HUES6 (cell line): ENCODE measurements around the gene PDCD1LG2.
"Not testable (repeated sequence)": the region's sequence is repeated elsewhere in the genome, so short reads cannot be mapped to it uniquely, and the experiment has no call there.

Experiments used
- H3K27ac ChIP-seq: 2 replicates; pipeline ENCODE4 v1.7.0; 2013; ENCODE audit warnings: low read depth, mild to moderate bottlenecking, low read length, inconsistent platforms
- H3K27me3 ChIP-seq: 2 replicates; pipeline ENCODE4 v1.6.1; 2013; ENCODE audit warnings: low read length; ENCODE audit not compliant: control insufficient read depth, insufficient read depth
- H3K36me3 ChIP-seq: 2 replicates; pipeline ENCODE4 v1.6.1; 2013; ENCODE audit warnings: low read length; ENCODE audit not compliant: control insufficient read depth, insufficient read depth
- H3K4me1 ChIP-seq: 2 replicates; pipeline ENCODE4 v1.6.1; 2013; ENCODE audit warnings: low read length; ENCODE audit not compliant: control insufficient read depth, insufficient read depth
- H3K4me3 ChIP-seq: 2 replicates; pipeline ENCODE4 v1.5.1; 2013; ENCODE audit warnings: low read depth, low read length
- H3K9ac ChIP-seq: one replicate; pipeline ENCODE4 v1.6.1; 2013; ENCODE audit warnings: mild to moderate bottlenecking, low read length
- H3K9me3 ChIP-seq: 2 replicates; pipeline ENCODE4 v1.6.1; 2013; ENCODE audit warnings: low read depth, low read length; ENCODE audit not compliant: control insufficient read depth, insufficient read depth

Gene PDCD1LG2

GRCh38 chr9:5494765-5495164 is 15.6 kb upstream of the PDCD1LG2 start:
- not testable (repeated sequence) for H3K4me3 ChIP-seq, H3K27me3 ChIP-seq, H3K36me3 ChIP-seq, H3K4me1 ChIP-seq, H3K9me3 ChIP-seq, H3K9ac ChIP-seq, H3K27ac ChIP-seq

- Histone ChIP-seq H3K9ac (no peak overlapping the region), H3K27ac (no peak overlapping the region), H3K27me3 (no peaks in the 10 kb centered on the region), H3K4me3 (no peak overlapping the region), H3K4me1 (peaks cover 2% of the 10 kb centered on the region; the same call in 1 of the 2 replicates), H3K9me3 (no peaks in the 10 kb centered on the region), H3K36me3 (no peaks in the 10 kb centered on the region)
These were observed 11.2 kb upstream of the PDCD1LG2 start for GRCh38 chr9:5499157-5499556.

- H3K36me3 ChIP-seq, result no peaks in the 10 kb centered on the region
- H3K27ac ChIP-seq, result no peak overlapping the region
- H3K4me3 ChIP-seq, result no peak overlapping the region
- no peak overlapping the region for H3K9ac ChIP-seq
- H3K9me3 ChIP-seq, result no peaks in the 10 kb centered on the region
- H3K4me1 ChIP-seq, result peaks cover 2% of the 10 kb centered on the region; the same call in 1 of the 2 replicates
- no peaks in the 10 kb centered on the region for H3K27me3 ChIP-seq
These were observed 10.4 kb upstream of the PDCD1LG2 start for GRCh38 chr9:5499889-5500398.

- H3K36me3 ChIP-seq, result no peaks in the 10 kb centered on the region
- H3K27ac ChIP-seq, result no peak overlapping the region
- H3K4me3 ChIP-seq, result no peak overlapping the region
- no peaks in the 10 kb centered on the region for H3K9me3 ChIP-seq
- peaks cover 2% of the 10 kb centered on the region; the same call in 1 of the 2 replicates for H3K4me1 ChIP-seq
- no peak overlapping the region for H3K9ac ChIP-seq
- no peaks in the 10 kb centered on the region for H3K27me3 ChIP-seq
These were observed 9.7 kb upstream of the PDCD1LG2 start for GRCh38 chr9:5500441-5501235.

GRCh38 chr9:5502553-5502952 is 7.8 kb upstream of the PDCD1LG2 start:
- Histone ChIP-seq H3K4me1 (peaks cover 2% of the 10 kb centered on the region; the same call in 1 of the 2 replicates), H3K4me3 (no peak overlapping the region)

GRCh38 chr9:5509573-5509972 is 758 bp upstream of the PDCD1LG2 start:
- H3K36me3 ChIP-seq, result no peaks in the 10 kb centered on the region
- H3K4me3 ChIP-seq, result no peak overlapping the region
- no peaks in the 10 kb centered on the region for H3K27me3 ChIP-seq
- no peak overlapping the region for H3K9ac ChIP-seq
- no peaks in the 10 kb centered on the region for H3K9me3 ChIP-seq
- no peak overlapping the region for H3K27ac ChIP-seq
- H3K4me1 ChIP-seq, result peaks cover 6% of the 10 kb centered on the region; the same call in 1 of the 2 replicates

More at GRCh38 chr9:5502553-5502952, 7.8 kb upstream of the PDCD1LG2 start:
- Histone ChIP-seq H3K27ac (no peak overlapping the region), H3K9ac (no peak overlapping the region), H3K27me3 (no peaks in the 10 kb centered on the region), H3K9me3 (no peaks in the 10 kb centered on the region), H3K36me3 (no peaks in the 10 kb centered on the region)

- Histone ChIP-seq H3K36me3 (no peaks in the 10 kb centered on the region), H3K27ac (no peak overlapping the region)
These were observed 658 bp downstream of the PDCD1LG2 start for GRCh38 chr9:5510989-5511388.

GRCh38 chr9:5511476-5511875 is 1.1 kb downstream of the PDCD1LG2 start:
- H3K9me3 ChIP-seq, result no peaks in the 10 kb centered on the region
- no peak overlapping the region for H3K9ac ChIP-seq
- H3K4me3 ChIP-seq, result no peak overlapping the region
- H3K27me3 ChIP-seq, result no peaks in the 10 kb centered on the region
- no peak overlapping the region for H3K27ac ChIP-seq
- no peaks in the 10 kb centered on the region for H3K36me3 ChIP-seq
- peaks cover 6% of the 10 kb centered on the region; the same call in 1 of the 2 replicates for H3K4me1 ChIP-seq

More at GRCh38 chr9:5510989-5511388, 658 bp downstream of the PDCD1LG2 start:
- Histone ChIP-seq H3K9ac (no peak overlapping the region), H3K4me1 (peaks cover 6% of the 10 kb centered on the region; the same call in 1 of the 2 replicates), H3K4me3 (no peak overlapping the region), H3K27me3 (no peaks in the 10 kb centered on the region), H3K9me3 (no peaks in the 10 kb centered on the region)

- peaks cover 6% of the 10 kb centered on the region; the same call in 1 of the 2 replicates for H3K4me1 ChIP-seq
- no peaks in the 10 kb centered on the region for H3K27me3 ChIP-seq
- H3K4me3 ChIP-seq, result no peak overlapping the region
- H3K9me3 ChIP-seq, result no peaks in the 10 kb centered on the region
- H3K36me3 ChIP-seq, result no peaks in the 10 kb centered on the region
- H3K27ac ChIP-seq, result no peak overlapping the region
- H3K9ac ChIP-seq, result no peak overlapping the region
These were observed 1.7 kb downstream of the PDCD1LG2 start for GRCh38 chr9:5511935-5512580.

GRCh38 chr9:5512658-5513452 is 2.5 kb downstream of the PDCD1LG2 start:
- Histone ChIP-seq H3K4me1 (peaks cover 6% of the 10 kb centered on the region; the same call in 1 of the 2 replicates), H3K9me3 (no peaks in the 10 kb centered on the region), H3K4me3 (no peak overlapping the region), H3K27ac (no peak overlapping the region), H3K36me3 (no peaks in the 10 kb centered on the region), H3K9ac (no peak overlapping the region), H3K27me3 (no peaks in the 10 kb centered on the region)
